ENCODE measurements around the gene CMSS1.

GRCh38 chr3:99854756-99855298 is 37.2 kb downstream of the CMSS1 start:
- TF ChIP-seq, protein P1, sequence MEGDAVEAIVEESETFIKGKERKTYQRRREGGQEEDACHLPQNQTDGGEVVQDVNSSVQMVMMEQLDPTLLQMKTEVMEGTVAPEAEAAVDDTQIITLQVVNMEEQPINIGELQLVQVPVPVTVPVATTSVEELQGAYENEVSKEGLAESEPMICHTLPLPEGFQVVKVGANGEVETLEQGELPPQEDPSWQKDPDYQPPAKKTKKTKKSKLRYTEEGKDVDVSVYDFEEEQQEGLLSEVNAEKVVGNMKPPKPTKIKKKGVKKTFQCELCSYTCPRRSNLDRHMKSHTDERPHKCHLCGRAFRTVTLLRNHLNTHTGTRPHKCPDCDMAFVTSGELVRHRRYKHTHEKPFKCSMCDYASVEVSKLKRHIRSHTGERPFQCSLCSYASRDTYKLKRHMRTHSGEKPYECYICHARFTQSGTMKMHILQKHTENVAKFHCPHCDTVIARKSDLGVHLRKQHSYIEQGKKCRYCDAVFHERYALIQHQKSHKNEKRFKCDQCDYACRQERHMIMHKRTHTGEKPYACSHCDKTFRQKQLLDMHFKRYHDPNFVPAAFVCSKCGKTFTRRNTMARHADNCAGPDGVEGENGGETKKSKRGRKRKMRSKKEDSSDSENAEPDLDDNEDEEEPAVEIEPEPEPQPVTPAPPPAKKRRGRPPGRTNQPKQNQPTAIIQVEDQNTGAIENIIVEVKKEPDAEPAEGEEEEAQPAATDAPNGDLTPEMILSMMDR (IDR thresholded peaks at IDR 0.05 in 2 of 3, conservative IDR thresholded peaks at IDR 0.05 in 1 of 3; ENCODE audit: borderline replicate concordance in 1 of 3, insufficient read depth in 1 of 3, low read depth in 2 of 3, low read length in 2 of 3), result no peak
- TF ChIP-seq POLR2AphosphoS5 (IDR thresholded peaks at IDR 0.05; ENCODE audit: low read depth, low read length) (no peak), EZH2 (IDR thresholded peaks at IDR 0.05) (no peak), EZH2phosphoT487 (IDR thresholded peaks at IDR 0.05; ENCODE audit: borderline replicate concordance) (no peak), SP1 (IDR thresholded peaks at IDR 0.05; ENCODE audit: low read depth) (no peak), POLR2A (IDR thresholded peaks at IDR 0.05; ENCODE audit: borderline replicate concordance, extremely low read depth, insufficient read depth, insufficient read length) (no peak), SRF (IDR thresholded peaks at IDR 0.05; ENCODE audit: low read depth) (no peak), RAD21 (IDR thresholded peaks at IDR 0.05; ENCODE audit: low read depth) (no peak), REST (IDR thresholded peaks at IDR 0.05; ENCODE audit: low read depth) (no peak), ELF1 (IDR thresholded peaks at IDR 0.05; ENCODE audit: borderline replicate concordance, low read depth) (no peak), ZNF274 (IDR thresholded peaks at IDR 0.05; ENCODE audit: low read depth, low read length) (no peak), YY1 (IDR thresholded peaks at IDR 0.05; ENCODE audit: extremely low read depth, insufficient replicate concordance, low read depth, low read length) (no peak), JUND (IDR thresholded peaks at IDR 0.05) (no peak)
- TF ChIP-seq, protein P2, sequence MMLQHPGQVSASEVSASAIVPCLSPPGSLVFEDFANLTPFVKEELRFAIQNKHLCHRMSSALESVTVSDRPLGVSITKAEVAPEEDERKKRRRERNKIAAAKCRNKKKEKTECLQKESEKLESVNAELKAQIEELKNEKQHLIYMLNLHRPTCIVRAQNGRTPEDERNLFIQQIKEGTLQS (IDR thresholded peaks at IDR 0.05), result no peak
